Measurements from ENCODE around the gene RRH. TPM values are rescaled to one million over a fixed set of nuclear protein-coding genes. Genes with fewer than 3 reads are reported as not detected.

Gene RRH
- total RNA-seq, 4 donors from 2014 or later = 0.22 to 1.6 TPM; not detected in 2

- Histone ChIP-seq H3K36me3 (peaks cover 0 to 20% of the 10 kb centered on the region in 2 donors), H3K27ac (no peak overlapping the region), H3K4me1 (no peaks in the 10 kb centered on the region), H3K27me3 (no peaks in the 10 kb centered on the region), H3K9me3 (no peaks in the 10 kb centered on the region), H3K4me3 (replicated peaks in 1 of 3) (no peak overlapping the region)
- intact Hi-C loops (cut with DNase I) = no loop called here
- no peak for TF ChIP-seq POLR2A (IDR thresholded peaks at IDR 0.05)
- TF ChIP-seq, protein P1, sequence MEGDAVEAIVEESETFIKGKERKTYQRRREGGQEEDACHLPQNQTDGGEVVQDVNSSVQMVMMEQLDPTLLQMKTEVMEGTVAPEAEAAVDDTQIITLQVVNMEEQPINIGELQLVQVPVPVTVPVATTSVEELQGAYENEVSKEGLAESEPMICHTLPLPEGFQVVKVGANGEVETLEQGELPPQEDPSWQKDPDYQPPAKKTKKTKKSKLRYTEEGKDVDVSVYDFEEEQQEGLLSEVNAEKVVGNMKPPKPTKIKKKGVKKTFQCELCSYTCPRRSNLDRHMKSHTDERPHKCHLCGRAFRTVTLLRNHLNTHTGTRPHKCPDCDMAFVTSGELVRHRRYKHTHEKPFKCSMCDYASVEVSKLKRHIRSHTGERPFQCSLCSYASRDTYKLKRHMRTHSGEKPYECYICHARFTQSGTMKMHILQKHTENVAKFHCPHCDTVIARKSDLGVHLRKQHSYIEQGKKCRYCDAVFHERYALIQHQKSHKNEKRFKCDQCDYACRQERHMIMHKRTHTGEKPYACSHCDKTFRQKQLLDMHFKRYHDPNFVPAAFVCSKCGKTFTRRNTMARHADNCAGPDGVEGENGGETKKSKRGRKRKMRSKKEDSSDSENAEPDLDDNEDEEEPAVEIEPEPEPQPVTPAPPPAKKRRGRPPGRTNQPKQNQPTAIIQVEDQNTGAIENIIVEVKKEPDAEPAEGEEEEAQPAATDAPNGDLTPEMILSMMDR (IDR thresholded peaks at IDR 0.05) = peak in 4 of 6 experiments; percentile 7 to 54 (median 44)
- no peak for DNase-seq
Measured at GRCh38 chr4:109826719-109827118, 1.1 kb upstream of the RRH start.

DNA sequence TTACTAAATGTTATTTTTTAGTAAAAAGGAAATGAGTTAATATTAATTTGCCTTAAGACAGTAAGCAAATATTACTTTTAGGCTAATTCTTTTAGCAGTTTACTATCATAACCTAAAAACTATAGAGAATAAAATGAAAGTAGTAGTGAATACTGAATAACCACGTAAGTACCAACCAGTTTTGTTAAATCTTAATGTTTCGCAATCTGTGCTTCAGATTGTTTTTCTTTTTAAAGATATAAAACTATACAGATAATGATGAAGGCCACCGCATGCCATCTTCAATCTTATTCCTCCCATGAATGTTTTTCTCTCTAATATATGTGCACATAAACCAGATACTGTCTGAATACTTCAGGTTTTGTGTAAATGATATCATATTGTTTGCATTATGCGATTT is 6.0 kb downstream of the RRH start:
- 95 to 98% methylated on average over 4 of the region's 4 CpGs for WGBS, 2 donors
- Histone ChIP-seq H3K9me3 (no peaks in the 10 kb centered on the region), H3K4me3 (replicated peaks in 1 of 3) (no peak overlapping the region), H3K36me3 (no peaks in the 10 kb centered on the region), H3K27me3 (no peaks in the 10 kb centered on the region), H3K4me1 (no peaks in the 10 kb centered on the region), H3K27ac (no peak overlapping the region)
- no peak for TF ChIP-seq POLR2A (IDR thresholded peaks at IDR 0.05)
- TF ChIP-seq, protein P1 (IDR thresholded peaks at IDR 0.05) = no peak
- DNase-seq = no peak
- intact Hi-C loops (cut with DNase I) = no loop called here

DNA sequence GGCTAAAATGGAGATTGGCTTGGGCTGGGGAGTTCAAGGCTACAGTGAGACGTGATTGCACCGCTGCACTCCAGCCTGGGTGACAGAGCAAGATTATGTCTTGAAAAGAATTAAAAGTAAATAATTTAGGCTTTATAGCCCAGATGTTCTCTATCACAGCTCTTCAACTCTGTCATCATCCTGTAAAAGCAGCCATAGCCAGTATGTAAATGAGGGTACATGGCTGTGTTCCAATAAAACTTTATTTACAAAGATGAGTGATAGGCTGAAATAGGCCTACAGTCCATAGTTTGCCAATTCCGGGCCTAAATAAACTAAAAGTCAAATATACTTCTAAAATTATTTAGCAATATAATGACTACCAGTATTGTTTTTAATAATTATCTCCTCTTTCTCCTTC is 9.2 kb downstream of the RRH start:
- H3K36me3 ChIP-seq = no peaks in the 10 kb centered on the region
- 93 to 97% methylated on average over 3 of the region's 3 CpGs for WGBS, 2 donors
- TF ChIP-seq, protein P1 (IDR thresholded peaks at IDR 0.05) = no peak
- no peak for TF ChIP-seq POLR2A (IDR thresholded peaks at IDR 0.05)
- no peak overlapping the region for H3K27ac ChIP-seq
- no peaks in the 10 kb centered on the region for H3K4me1 ChIP-seq
- H3K27me3 ChIP-seq = no peaks in the 10 kb centered on the region
- H3K4me3 ChIP-seq (replicated peaks in 1 of 3) = no peak overlapping the region
- no peak for DNase-seq
- no peaks in the 10 kb centered on the region for H3K9me3 ChIP-seq
- intact Hi-C loops (cut with DNase I) = no loop called here

- no peaks in the 10 kb centered on the region for H3K27me3 ChIP-seq
- DNase-seq = no peak
- intact Hi-C loops (cut with DNase I) = no loop called here
- no peaks in the 10 kb centered on the region for H3K36me3 ChIP-seq
- no peak for TF ChIP-seq POLR2A (IDR thresholded peaks at IDR 0.05)
- TF ChIP-seq, protein P1 (IDR thresholded peaks at IDR 0.05) = no peak
- no peaks in the 10 kb centered on the region for H3K4me1 ChIP-seq
- H3K27ac ChIP-seq = no peak overlapping the region
- WGBS, 2 donors = 55 to 57% methylated on average over 6 of the region's 6 CpGs
- no peak overlapping the region for H3K4me3 ChIP-seq (replicated peaks in 1 of 3)
- no peaks in the 10 kb centered on the region for H3K9me3 ChIP-seq
Measured at GRCh38 chr4:109846395-109847098, 18.8 kb downstream of the RRH start.

DNA sequence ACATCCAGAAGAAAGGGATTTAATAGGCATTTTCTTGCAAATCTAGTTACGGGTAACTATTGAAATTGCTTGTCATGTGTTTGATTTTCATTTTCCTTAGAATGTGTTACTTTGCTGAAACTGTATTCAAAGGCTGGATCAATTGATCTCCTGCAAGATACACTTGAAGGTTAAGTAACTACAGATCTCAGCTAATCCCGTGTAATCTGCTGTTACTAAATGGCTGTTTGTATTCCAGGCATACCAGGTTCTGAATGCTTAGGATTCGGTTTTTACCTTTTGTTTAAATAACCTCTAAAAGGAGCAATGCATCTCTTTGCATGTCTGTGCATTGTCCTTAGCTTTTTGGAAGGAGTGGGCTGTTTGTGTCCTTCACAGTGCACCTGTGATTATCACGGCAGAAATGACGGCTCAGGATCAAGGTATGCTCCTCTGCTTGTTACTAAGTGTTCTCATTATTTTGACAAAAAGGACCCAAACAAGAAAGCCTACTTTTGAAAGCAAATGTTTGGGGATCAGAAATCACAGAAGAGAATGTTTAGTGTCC is 20.2 kb downstream of the RRH start, which contains the start of gene LRIT3:
Gene LRIT3, plus strand, starts transcription at position 212 of the 547 bp plus-strand sequence. Its CDS starts 95 bp downstream, at position 307.
- TF ChIP-seq, protein P1 (IDR thresholded peaks at IDR 0.05) = no peak
- TF ChIP-seq POLR2A (IDR thresholded peaks at IDR 0.05) = no peak
- H3K36me3 ChIP-seq = no peaks in the 10 kb centered on the region
- H3K27ac ChIP-seq = no peak within 1 kb of the TSS
- H3K4me1 ChIP-seq = no peaks in the 10 kb centered on the region
- H3K27me3 ChIP-seq = no peaks in the 10 kb centered on the region
- no peaks in the 10 kb centered on the region for H3K9me3 ChIP-seq
- intact Hi-C loops (cut with DNase I) = no loop called here
- 69 to 79% methylated on average over 5 of the region's 5 CpGs for WGBS, 2 donors
- DNase-seq = no peak
- no peak within 1 kb of the TSS for H3K4me3 ChIP-seq (replicated peaks in 1 of 3)
